ENCODE measurements around the gene OR7G3.

The OR7G3 gene

GRCh38 chr19:9107375-9107774, 19.4 kb downstream of the OR7G3 start, which contains the start of gene OR7G2:
TSS of gene OR7G2 (minus strand) at chr19:9107475. CDS start at chr19:9103243, 4,232 bp downstream.
- no peak for DNase-seq (ENCODE audit: low read depth in 3 of 3)

DNA sequence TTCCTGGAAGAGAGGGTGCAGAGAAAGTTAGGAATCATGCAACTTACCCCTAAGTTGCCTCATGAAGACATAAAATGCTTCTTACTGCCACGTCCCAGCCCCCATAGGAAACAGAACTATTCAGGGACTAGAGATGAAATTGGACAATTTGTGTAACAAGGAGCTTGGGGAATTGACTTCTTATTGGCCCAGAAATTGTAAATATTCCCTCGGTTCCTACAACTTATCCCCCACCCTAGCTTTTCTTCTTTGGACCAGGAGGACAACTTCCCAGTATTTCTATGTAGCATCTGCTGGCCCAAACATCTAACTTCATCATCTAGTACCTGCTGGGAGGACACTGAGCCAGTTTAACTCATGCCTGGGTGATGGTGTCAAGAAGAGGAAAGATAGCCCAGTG, 40.0 kb downstream of the OR7G3 start, which contains the start of gene OR1M1:
TSS of gene OR1M1 (plus strand) at position 301 of the 400 bp plus-strand sequence. CDS start 6,184 bp downstream, outside the sequence.
- no peak for DNase-seq (ENCODE audit: low read depth in 3 of 3)

GRCh38 chr19:9078651-9079050, 48.1 kb downstream of the OR7G3 start:
- DNase-seq (ENCODE audit: low read depth in 3 of 3), result no peak

- DNase-seq (ENCODE audit: low read depth in 3 of 3), result no peak
Measured at GRCh38 chr19:9076901-9077300, 49.8 kb downstream of the OR7G3 start.

Measured in stimulated activated CD4-positive, alpha-beta T cell treated with anti-CD3 and anti-CD28 coated beads, TNF-alpha, amount 100 ng/mL, for 24 hours (primary cell).